K562 (cell line): ENCODE measurements around the gene LRFN3. TPM values are rescaled to one million over a fixed set of nuclear protein-coding genes. Genes with fewer than 3 reads are reported as not detected.

Experiments
- ATAC-seq: fragments of 200-7000 bp; cut with Tn5 transposase; 3 replicates; pipeline ENCODE4 v1.9.1; 2020; ENCODE audit warnings: moderate library complexity
- BruUV-seq: library from RNA; stranded (reverse); fragments of 400-500 nt; replicated peaks from 2 replicates; lab custom pipeline; 2021; lab: Mats Ljungman, UMichigan
- CTCF ChIA-PET: fragments of 300-600 bp; formaldehyde crosslinking; extraction: SDS; loops from one replicate; lab custom pipeline; 2021; ENCODE audit warnings: low intra/inter-chr PET ratio; lab: Yijun Ruan, JAX
- POLR2A ChIA-PET: fragments of 300-600, 350-650 bp; sonication (Branson Sonifier 250); formaldehyde crosslinking; extraction: SDS; loops from one replicate; lab custom pipeline; 2021; ENCODE audit warnings: antibody characterized with exemption, inconsistent platforms; lab: Yijun Ruan, JAX
- DNase-seq, 4 experiments: peaks; one replicate each; pipeline versions ENCODE4 v3.0.0 to v3.0.0-alpha.2; 2011 to 2018; ENCODE audit warnings: low spot score in 3 of 4, mixed read lengths in 3 of 4; ENCODE audit errors: extremely low read depth in 1 of 4
- FAIRE-seq: peaks from 2 replicates; lab custom pipeline; 2011; peaks lifted over from hg19 to GRCh38; lab: Jason Lieb, UNC
- H2AFZ ChIP-seq: 2 replicates; pipeline ENCODE4 v1.6.0; 2011; ENCODE audit warnings: low read depth, low read length, control low read depth, inconsistent platforms
- H3K27ac ChIP-seq: fragments of 200-600 bp; 3 replicates; pipeline ENCODE4 v1.8.0; 2011; ENCODE audit warnings: low read depth, mild to moderate bottlenecking, control low read depth, inconsistent platforms, low read length, moderate library complexity, mixed read lengths; ENCODE audit errors: extremely low read depth
- H3K27me3 ChIP-seq, 2 experiments: fragments of 300-600 bp in 1 of 2; 2 replicates in 1 of 2; 3 replicates in 1 of 2; pipeline versions ENCODE4 v1.6.0 to v1.8.0; 2011; ENCODE audit warnings: inconsistent platforms in 2 of 2, low read length in 2 of 2, mild to moderate bottlenecking in 1 of 2, mixed read lengths in 1 of 2, moderate library complexity in 1 of 2; ENCODE audit not compliant: control insufficient read depth in 2 of 2, insufficient read depth in 2 of 2
- H3K36me3 ChIP-seq: fragments of 300-600 bp; 3 replicates; pipeline ENCODE4 v1.8.0; 2011; ENCODE audit warnings: mild to moderate bottlenecking, low read length, inconsistent platforms; ENCODE audit not compliant: control insufficient read depth, insufficient read depth
- H3K4me1 ChIP-seq, 2 experiments: fragments of 200-600 bp in 1 of 2; replicated peaks in 1 of 2; 2 replicates in 1 of 2; 3 replicates in 1 of 2; pipeline versions ENCODE4 v1.5.1 to v1.8.0; 2011; ENCODE audit warnings: inconsistent platforms in 2 of 2, low read length in 2 of 2, mild to moderate bottlenecking in 1 of 2, mixed read lengths in 1 of 2, moderate library complexity in 1 of 2; ENCODE audit not compliant: control insufficient read depth in 2 of 2, insufficient read depth in 2 of 2
- H3K4me2 ChIP-seq: 2 replicates; pipeline ENCODE4 v1.6.1; 2011; ENCODE audit warnings: low read length, control low read depth, inconsistent platforms, mixed read lengths; ENCODE audit not compliant: insufficient read depth
- H3K4me3 ChIP-seq: fragments of 200-600 bp; sonication (generic), shearing (Covaris generic); 2 replicates; pipeline ENCODE4 v1.5.1; 2016; ENCODE audit warnings: control low read depth, inconsistent platforms
- H3K79me2 ChIP-seq: fragments of 200-600 bp; 3 replicates; pipeline ENCODE4 v1.8.0; 2011; ENCODE audit warnings: low read length, inconsistent platforms; ENCODE audit not compliant: control insufficient read depth, insufficient read depth
- H3K9ac ChIP-seq, 2 experiments: 2 replicates each; pipeline versions ENCODE4 v1.6.0 to v1.6.1; 2011; ENCODE audit warnings: low read depth in 2 of 2, low read length in 2 of 2, control low read depth in 1 of 2, inconsistent platforms in 1 of 2, mild to moderate bottlenecking in 1 of 2, mixed read lengths in 1 of 2; ENCODE audit not compliant: insufficient read depth in 1 of 2
- H3K9me1 ChIP-seq: one replicate; pipeline ENCODE4 v1.6.0; 2011; ENCODE audit warnings: inconsistent platforms, mild to moderate bottlenecking, low read length, moderate library complexity; ENCODE audit not compliant: control insufficient read depth, insufficient read depth
- H3K9me3 ChIP-seq: replicated peaks from 2 replicates; pipeline ENCODE4 v1.5.1; 2011; ENCODE audit warnings: low read depth, low read length, inconsistent platforms; ENCODE audit not compliant: control insufficient read depth, insufficient read depth
- H4K20me1 ChIP-seq: replicated peaks from 2 replicates; pipeline ENCODE4 v1.6.1; 2011; ENCODE audit warnings: low read length, inconsistent platforms, mixed read lengths; ENCODE audit not compliant: control insufficient read depth, insufficient read depth
- EGR1 ChIP-seq: fragments of 450-650 bp; conservative IDR thresholded peaks from 2 replicates; pipeline ENCODE4 v1.6.1; 2017; ENCODE audit warnings: mild to moderate bottlenecking
- ELF4 ChIP-seq: fragments of 450-650 bp; formaldehyde crosslinking; IDR thresholded peaks from 2 replicates; pipeline ENCODE4 v1.4.0; 2022; ENCODE audit warnings: missing genetic modification characterization
- HDAC1 ChIP-seq, 2 experiments: fragments of 450-650 bp; IDR thresholded peaks; 2 replicates each; pipeline ENCODE4 v1.6.1; 2016 to 2017; ENCODE audit warnings: inconsistent platforms in 1 of 2, mild to moderate bottlenecking in 1 of 2, moderate library complexity in 1 of 2
- NRF1 ChIP-seq, 2 experiments: fragments of 450-650 bp; IDR thresholded peaks in 1 of 2; conservative IDR thresholded peaks in 1 of 2; 2 replicates each; pipeline ENCODE4 v1.6.1; 2014; ENCODE audit warnings: mild to moderate bottlenecking in 2 of 2
- WGBS: fragments of 100-300 bp; shearing (Covaris generic); methylation state at CpG from one replicate; pipeline ENCODE4 v1.1.6; 2016; ENCODE audit warnings: low coverage, mixed read lengths; ENCODE audit not compliant: insufficient coverage; ENCODE audit errors: missing lambda C conversion rate; 5-methylcytosine and 5-hydroxymethylcytosine counted together
- in situ Hi-C: fragments of 300-500 bp; cut with MboI; formaldehyde crosslinking; loops from 4 replicates; pipeline ENCODE4 v1.15.0; 2018; ENCODE audit warnings: inconsistent platforms, mixed read lengths
- intact Hi-C: fragments of 100-400 bp; cut with micrococcal nuclease; formaldehyde crosslinking; loops from 2 replicates; pipeline ENCODE4 v1.14.2; 2022
- polyA plus RNA-seq, 8 experiments: library from polyadenylated mRNA; depleted of rRNA in 4 of 8; stranded (reverse) in 5 of 8; unstranded in 3 of 8; fragments of >200 nt; fragmentation: Nextera tagmentation in 2 of 8; fragmentation: Illumina TruSeq in 1 of 8; extraction: Ambion mirVana in 2 of 8; extraction: Trizol in 1 of 8; gene quantifications; 2 replicates each; pipeline versions ENCODE4 v1.2.1 to v1.2.3, GENCODE V29; 2011 to 2014; ENCODE audit warnings: inconsistent platforms in 1 of 8, missing spikeins in 1 of 8
- total RNA-seq, 7 experiments: library from RNA; depleted of rRNA in 6 of 7; stranded (reverse); fragments of >200 nt in 6 of 7; fragmentation: Illumina TruSeq in 2 of 7; extraction: Trizol in 2 of 7; gene quantifications; 2 replicates each; pipeline versions ENCODE4 v1.2.1 to v1.2.3, GENCODE V29; 2011 to 2021; ENCODE audit warnings: low replicate concordance in 1 of 7
- TF ChIP-seq, protein P1 (sequence below): fragments of 200-800 bp; sonication (Bioruptor generic); IDR thresholded peaks from 2 replicates; pipeline ENCODE4 v1.6.1; 2017; ENCODE audit warnings: missing genetic modification characterization, missing compliant biosample characterization

Gene LRFN3
- total and polyA plus RNA-seq, 9 of the 15 experiments (the other 6 are each of a cell fraction or from before 2014, with no cell fraction given), result 0.03 to 0.12 (median 0.11) TPM; not detected in 6

DNA sequence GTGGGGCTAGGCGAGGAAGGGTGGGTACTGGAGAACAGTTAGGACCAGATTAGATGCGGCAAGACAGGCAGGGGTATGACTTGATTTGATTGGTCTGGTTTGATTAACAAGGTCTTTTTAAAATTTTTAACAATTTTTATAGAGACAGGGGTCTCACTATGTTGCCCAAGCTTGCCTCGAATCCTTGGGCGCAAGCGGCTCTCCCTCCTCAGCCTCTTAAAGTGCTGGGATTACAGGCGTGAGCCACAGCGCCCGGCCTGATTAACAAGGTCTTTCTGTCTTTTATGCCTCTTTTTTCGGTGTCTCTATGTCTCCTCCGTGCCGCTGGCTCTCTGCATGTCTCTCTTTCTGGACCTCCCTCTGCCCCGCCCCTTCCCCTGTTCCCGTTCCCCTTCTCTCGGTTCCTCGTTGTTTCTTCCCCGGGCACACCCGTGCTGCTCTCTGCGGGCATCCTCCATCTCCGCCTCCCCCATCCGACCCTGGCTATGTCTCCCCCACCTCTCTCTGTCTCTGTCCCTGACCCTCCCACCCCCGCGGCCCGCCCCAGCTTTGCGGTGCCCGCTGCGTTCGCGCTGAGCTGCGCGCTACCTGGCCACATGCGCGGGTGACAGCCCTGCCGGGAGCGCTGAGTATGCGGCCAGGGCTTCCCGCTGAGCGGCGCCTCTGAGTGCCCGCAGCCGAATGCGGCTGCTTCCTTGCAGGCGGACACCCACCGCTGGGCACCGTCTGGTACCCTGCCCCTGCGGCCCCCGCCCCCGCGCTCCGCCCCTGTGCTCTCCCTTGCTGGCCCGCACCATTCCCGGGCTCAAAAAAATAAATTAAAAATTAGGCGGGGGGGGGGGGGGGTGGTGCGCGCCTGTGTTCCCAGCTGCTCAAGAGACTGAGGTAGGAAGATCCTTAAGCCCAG is 50.7 kb downstream of the LRFN3 start:
- peak overlapping the region in 1 of 2 experiments; percentile 78; a peak in 2 of 4 replicates for H3K9ac ChIP-seq
- H3K79me2 ChIP-seq, result no peaks in the 10 kb centered on the region
- H3K36me3 ChIP-seq, result no peaks in the 10 kb centered on the region
- intact Hi-C loops, result no loop called here
- peaks cover 0 to 12% of the 10 kb centered on the region in 2 experiments; a peak in 2 of 5 replicates for H3K4me1 ChIP-seq
- no peak overlapping the region for H3K4me2 ChIP-seq
- CTCF ChIA-PET, result no interaction called here
- TF ChIP-seq EGR1 (peak; percentile 16; the same call in 1 of the 2 replicates), HDAC1 (IDR thresholded peaks at IDR 0.05) (0 out of 4 replicates have a peak, but pooled peaks of 1 of the 2 experiments have one; percentile 21), ELF4 (no peak), NRF1 (conservative IDR thresholded peaks at IDR 0.05 in 1 of 2, IDR thresholded peaks at IDR 0.05 in 1 of 2) (peak; percentile 41 to 51; a peak in 3 of 4 replicates)
- TF ChIP-seq, protein P1, sequence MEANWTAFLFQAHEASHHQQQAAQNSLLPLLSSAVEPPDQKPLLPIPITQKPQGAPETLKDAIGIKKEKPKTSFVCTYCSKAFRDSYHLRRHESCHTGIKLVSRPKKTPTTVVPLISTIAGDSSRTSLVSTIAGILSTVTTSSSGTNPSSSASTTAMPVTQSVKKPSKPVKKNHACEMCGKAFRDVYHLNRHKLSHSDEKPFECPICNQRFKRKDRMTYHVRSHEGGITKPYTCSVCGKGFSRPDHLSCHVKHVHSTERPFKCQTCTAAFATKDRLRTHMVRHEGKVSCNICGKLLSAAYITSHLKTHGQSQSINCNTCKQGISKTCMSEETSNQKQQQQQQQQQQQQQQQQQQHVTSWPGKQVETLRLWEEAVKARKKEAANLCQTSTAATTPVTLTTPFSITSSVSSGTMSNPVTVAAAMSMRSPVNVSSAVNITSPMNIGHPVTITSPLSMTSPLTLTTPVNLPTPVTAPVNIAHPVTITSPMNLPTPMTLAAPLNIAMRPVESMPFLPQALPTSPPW (CRISPR knock-in tag), result 0 out of 2 replicates have a peak, but pooled peaks have one; percentile 44
- TF ChIP-seq, all 486 proteins: peak for 4
- ATAC-seq (peak; percentile 78), DNase-seq (peak in 2 of 4 experiments; percentile 30 to 33), FAIRE-seq (no peak)
- Histone ChIP-seq H2AFZ (no peak overlapping the region), H3K27me3 (peaks cover 10 to 42% of the 10 kb centered on the region in 2 experiments; a peak in 4 of 5 replicates), H3K9me1 (no peaks in the 10 kb centered on the region), H3K27ac (no peak overlapping the region), H4K20me1 (no peaks in the 10 kb centered on the region), H3K9me3 (peaks cover 3% of the 10 kb centered on the region), H3K4me3 (peak overlapping the region; percentile 22; the same call in 1 of the 2 replicates)
- POLR2A ChIA-PET, result no interaction called here
- WGBS, result 21% methylated on average over 48 of the region's 54 CpGs
- in situ Hi-C loops, result no loop called here
- no TSS peak for BruUV-seq
